Mucosa of rectum (tissue), 2 donors: ENCODE data around the gene PLXNA4.

Source experiments
- H3K27ac ChIP-seq, 2 donors: one replicate each; pipeline ENCODE4 v1.7.0; 2013; ENCODE audit warnings: inconsistent platforms in 2 of 2, low read depth in 2 of 2, low read length in 2 of 2
- H3K27me3 ChIP-seq, 2 donors: one replicate each; pipeline ENCODE4 v1.7.0; 2013; ENCODE audit warnings: low read length in 2 of 2; ENCODE audit not compliant: control insufficient read depth in 2 of 2, insufficient read depth in 2 of 2
- H3K36me3 ChIP-seq, 2 donors: one replicate each; pipeline ENCODE4 v1.7.0; 2013; ENCODE audit warnings: low read length in 2 of 2; ENCODE audit not compliant: control insufficient read depth in 2 of 2, insufficient read depth in 2 of 2
- H3K4me1 ChIP-seq, 2 donors: one replicate each; pipeline ENCODE4 v1.7.0; 2013; ENCODE audit warnings: low read length in 2 of 2, mild to moderate bottlenecking in 1 of 2; ENCODE audit not compliant: control insufficient read depth in 2 of 2, insufficient read depth in 2 of 2
- H3K4me3 ChIP-seq, 2 donors: one replicate each; pipeline ENCODE4 v1.7.0; 2013; ENCODE audit warnings: low read length in 2 of 2
- H3K9ac ChIP-seq, 2 donors: one replicate each; pipeline ENCODE4 v1.7.0; 2013; ENCODE audit warnings: low read length in 2 of 2, low read depth in 1 of 2, mild to moderate bottlenecking in 1 of 2
- H3K9me3 ChIP-seq, 2 donors: one replicate each; pipeline ENCODE4 v1.7.0; 2013; ENCODE audit warnings: low read length in 2 of 2; ENCODE audit not compliant: control insufficient read depth in 2 of 2
- donor health status: healthy.
- donor health status: Normal muscosa, but diverticular disease.

Gene PLXNA4

DNA sequence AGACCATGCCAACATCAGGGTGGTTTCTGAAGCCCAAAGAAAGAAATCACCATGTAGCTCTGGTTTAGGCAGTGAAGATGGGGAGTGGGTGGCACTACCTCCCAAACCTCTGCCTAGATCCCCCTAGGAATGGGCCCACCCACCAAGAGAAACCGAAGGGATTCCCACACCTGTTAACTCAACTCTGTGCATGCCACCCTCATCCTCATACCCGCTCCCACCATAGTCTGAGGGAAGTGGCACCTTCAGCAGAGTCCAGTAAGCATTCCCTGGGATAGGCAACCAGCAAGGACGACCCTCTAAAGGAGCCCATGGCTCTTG is 1.7 kb upstream of the PLXNA4 start:
- Histone ChIP-seq H3K4me1 (peaks cover 0 to 3% of the 10 kb centered on the region in 2 donors), H3K27ac (no peak overlapping the region), H3K9me3 (no peaks in the 10 kb centered on the region), H3K4me3 (no peak overlapping the region), H3K36me3 (no peaks in the 10 kb centered on the region), H3K27me3 (peaks cover 32 to 43% of the 10 kb centered on the region in 2 donors), H3K9ac (no peak overlapping the region)

DNA sequence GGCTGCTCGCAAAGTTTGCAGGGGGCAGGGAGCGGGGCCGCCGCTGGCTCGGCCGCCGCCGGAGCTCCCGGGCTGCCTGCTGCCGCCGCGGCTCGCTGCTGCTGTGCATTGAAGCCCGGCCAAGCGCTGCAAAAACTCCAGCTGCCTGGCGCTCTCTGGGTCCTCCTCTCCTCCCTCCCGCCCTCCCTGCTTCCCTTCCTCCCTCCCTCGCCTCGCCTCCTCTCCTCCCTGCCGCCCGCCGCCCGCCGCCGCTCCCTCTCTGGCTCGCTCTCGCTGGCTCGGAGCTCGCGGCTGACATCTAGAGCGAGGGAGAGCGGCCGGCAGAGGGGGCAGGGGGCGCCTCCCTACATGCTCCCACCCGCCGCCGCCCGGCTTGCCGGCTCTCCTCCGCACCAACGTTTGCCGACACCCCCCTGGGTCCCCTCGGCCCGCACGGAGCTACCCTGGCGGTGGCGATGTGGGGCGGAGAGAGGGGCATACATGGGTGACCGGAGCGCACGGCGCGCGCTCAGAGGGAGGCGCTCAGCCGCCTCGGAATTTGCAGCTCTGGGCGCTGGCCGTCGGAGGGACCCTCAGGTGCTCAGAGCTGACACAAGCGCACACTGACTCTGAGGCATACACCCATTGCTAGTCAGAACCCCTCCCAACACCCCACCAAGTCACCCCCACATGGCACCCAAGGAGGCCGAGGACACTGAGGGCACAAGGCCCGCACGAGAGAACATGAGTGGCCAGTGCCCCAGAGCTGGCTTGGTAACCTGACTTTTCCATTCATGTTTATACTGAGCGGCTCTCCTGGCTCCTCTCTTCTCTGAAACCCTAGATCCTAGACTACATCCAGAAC is 1.2 kb upstream of the PLXNA4 start:
- Histone ChIP-seq H3K27me3 (peaks cover 37 to 49% of the 10 kb centered on the region in 2 donors), H3K9ac (no peak overlapping the region), H3K4me1 (peaks cover 0 to 3% of the 10 kb centered on the region in 2 donors), H3K4me3 (no peak overlapping the region), H3K27ac (no peak overlapping the region), H3K36me3 (no peaks in the 10 kb centered on the region), H3K9me3 (no peaks in the 10 kb centered on the region)

DNA sequence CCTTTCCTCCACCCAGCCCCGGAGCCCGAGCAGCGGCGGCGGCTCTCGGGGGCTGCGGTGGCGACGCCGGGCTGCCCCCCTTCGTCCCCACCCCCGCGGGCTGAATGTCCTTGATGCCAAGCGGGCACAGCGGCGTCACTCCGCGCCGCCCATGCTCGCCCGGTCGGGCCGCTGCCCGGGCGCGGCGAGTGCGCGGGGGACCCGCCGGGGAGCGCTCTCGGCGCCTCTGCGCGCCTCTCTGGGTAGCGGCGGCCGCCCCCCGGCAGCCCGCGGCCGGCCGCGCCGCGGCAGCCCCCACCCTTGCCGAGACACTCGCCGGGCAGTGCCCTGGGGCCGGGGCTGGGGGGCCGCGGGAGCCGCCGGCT is 433 bp upstream of the PLXNA4 start:
- Histone ChIP-seq H3K9ac (peak overlapping the region in 1 of 2 donors; percentile 22), H3K4me1 (peaks cover 0 to 3% of the 10 kb centered on the region in 2 donors), H3K27ac (no peak overlapping the region), H3K9me3 (no peaks in the 10 kb centered on the region), H3K4me3 (peak overlapping the region; percentile 44 to 57), H3K36me3 (no peaks in the 10 kb centered on the region), H3K27me3 (peaks cover 41 to 50% of the 10 kb centered on the region in 2 donors)

DNA sequence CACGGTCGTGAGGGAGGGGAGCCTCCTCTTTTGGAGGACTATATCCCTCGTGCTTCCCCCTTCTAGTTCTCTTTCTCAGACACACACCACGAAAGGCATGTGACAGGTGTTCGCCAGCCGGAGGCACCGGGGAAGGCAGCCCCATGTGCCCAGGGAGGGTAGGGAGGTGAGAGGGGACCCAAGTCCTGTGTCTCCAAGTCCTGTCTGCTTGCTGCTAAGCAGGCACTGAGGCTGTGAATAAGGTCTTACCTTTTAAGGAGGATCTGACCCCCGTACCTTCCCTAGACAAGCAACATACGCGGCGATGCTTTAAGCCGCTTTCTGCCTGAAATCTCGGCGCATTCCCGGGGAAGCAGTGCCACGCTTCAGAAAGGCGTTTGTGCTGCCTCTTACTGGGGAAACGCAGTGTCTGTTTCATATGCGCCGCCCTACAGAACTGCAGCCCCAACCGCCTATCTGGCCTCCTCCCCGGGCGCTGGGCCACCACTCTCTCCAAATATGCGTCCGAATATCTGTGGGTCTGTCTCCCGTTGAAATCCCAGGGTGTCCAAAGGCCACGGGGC is 770 bp downstream of the PLXNA4 start:
- peaks cover 41 to 54% of the 10 kb centered on the region in 2 donors for H3K27me3 ChIP-seq
- peaks cover 0 to 3% of the 10 kb centered on the region in 2 donors for H3K4me1 ChIP-seq
- H3K9ac ChIP-seq = no peak overlapping the region

DNA sequence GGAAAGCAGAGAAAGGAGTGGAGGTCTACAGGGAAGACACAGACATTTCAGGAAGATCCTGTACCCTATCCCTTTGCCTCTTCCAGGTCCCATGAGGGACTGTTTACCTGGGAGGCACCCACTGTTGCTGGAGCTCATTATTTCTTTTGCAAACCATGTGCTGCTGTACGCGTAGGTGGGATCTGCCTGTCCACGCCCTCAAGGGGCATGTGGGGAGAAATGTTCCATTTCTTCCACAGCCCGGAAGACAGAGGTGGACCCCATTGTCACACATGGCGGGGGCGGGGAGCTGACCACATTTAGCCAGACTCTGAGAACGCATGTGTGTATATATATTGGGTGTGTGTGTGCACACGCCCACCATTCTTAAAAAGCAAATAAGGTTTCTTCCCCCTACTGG is 2.0 kb downstream of the PLXNA4 start:
- Histone ChIP-seq H3K9ac (no peak overlapping the region), H3K27ac (no peak overlapping the region), H3K9me3 (no peaks in the 10 kb centered on the region), H3K27me3 (peaks cover 41 to 56% of the 10 kb centered on the region in 2 donors), H3K36me3 (no peaks in the 10 kb centered on the region), H3K4me3 (no peak overlapping the region), H3K4me1 (peaks cover 0 to 3% of the 10 kb centered on the region in 2 donors)

More for the DNA sequence above, 770 bp downstream of the PLXNA4 start:
- no peaks in the 10 kb centered on the region for H3K36me3 ChIP-seq
- no peak overlapping the region for H3K27ac ChIP-seq
- H3K9me3 ChIP-seq = no peaks in the 10 kb centered on the region
- peak overlapping the region; percentile 35 to 44 for H3K4me3 ChIP-seq

DNA sequence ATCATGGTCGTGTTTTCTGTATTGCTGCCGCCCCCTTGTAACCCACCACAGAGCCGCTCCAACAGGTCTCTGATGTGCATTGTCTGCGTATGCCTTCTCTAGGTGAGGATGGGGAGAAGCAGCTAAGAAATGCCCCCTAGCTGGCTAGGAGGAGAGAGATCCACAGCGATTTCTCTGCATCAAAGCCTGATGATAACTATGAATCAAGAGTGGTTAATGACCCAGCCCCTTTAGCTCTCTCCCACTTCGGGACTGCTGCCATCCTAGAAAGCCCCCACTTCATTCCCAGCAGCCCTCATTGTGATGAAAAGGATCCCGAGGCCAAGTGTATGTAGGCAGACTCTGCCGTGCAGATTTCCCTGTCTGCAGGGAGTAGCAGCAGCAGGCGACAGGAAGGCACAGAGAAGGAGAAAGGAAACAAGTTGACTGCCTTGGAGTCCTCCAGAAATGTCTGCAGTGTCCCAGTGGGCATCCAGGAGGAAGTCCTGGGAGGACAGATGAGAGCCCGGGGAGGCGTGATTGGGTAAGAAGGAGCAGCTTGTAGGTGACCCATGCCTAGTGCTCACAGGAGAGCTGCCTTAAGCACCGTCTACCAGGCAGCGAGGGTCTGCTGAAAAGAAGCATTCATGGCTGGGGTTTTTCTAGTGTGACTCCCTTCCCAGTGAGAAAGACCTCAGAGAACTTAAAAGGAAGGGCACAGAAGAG is 2.9 kb downstream of the PLXNA4 start:
- H3K9ac ChIP-seq = no peak overlapping the region
- peaks cover 38 to 54% of the 10 kb centered on the region in 2 donors for H3K27me3 ChIP-seq
- H3K4me1 ChIP-seq = peaks cover 0 to 3% of the 10 kb centered on the region in 2 donors

DNA sequence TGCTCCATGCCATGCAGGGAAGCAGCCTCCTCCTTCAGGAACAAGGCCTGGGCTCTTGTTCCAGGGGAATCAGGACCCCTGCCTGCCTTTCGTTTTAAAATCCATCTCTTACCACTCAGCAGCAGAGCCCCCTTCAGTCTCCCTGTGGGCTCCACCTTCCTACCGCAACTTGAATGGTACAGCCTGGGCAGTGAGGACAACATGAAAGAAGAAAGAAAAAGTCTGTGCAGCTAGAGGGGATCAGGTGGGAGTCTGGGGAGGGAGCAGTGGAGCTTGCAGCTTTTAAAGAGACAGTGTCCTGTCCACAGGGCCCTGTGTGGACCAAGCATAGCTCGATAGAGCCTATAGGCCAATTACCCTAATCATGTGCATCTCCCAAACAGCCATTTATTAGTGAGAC is 3.7 kb downstream of the PLXNA4 start:
- Histone ChIP-seq H3K27me3 (peaks cover 36 to 49% of the 10 kb centered on the region in 2 donors), H3K4me3 (no peak overlapping the region), H3K36me3 (no peaks in the 10 kb centered on the region), H3K4me1 (peaks cover 0 to 3% of the 10 kb centered on the region in 2 donors), H3K27ac (no peak overlapping the region), H3K9me3 (no peaks in the 10 kb centered on the region), H3K9ac (no peak overlapping the region)

More for the DNA sequence above, 2.9 kb downstream of the PLXNA4 start:
- Histone ChIP-seq H3K9me3 (no peaks in the 10 kb centered on the region), H3K4me3 (no peak overlapping the region), H3K36me3 (no peaks in the 10 kb centered on the region), H3K27ac (no peak overlapping the region)

DNA sequence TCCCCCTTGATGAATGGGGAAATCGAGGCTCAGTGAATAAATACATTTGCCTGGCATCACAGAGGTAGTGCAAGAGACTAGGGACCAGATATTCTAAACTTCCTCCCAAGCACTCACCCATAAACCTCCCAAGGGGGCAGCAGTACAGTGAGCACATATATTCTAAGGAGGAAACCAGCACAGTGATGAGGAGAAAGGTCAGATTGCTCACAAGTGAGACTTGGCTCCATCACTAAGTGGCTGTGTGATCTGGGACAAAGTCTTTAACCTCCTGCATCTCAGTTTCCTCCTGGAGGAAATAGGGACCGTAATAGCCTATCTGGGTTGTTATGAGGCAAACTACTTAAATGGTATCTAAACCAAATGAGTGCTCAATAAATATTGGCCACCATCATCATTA is 4.3 kb downstream of the PLXNA4 start:
- H3K9me3 ChIP-seq = no peaks in the 10 kb centered on the region
- no peak overlapping the region for H3K9ac ChIP-seq
- H3K4me3 ChIP-seq = no peak overlapping the region
- H3K36me3 ChIP-seq = no peaks in the 10 kb centered on the region
- peaks cover 36 to 47% of the 10 kb centered on the region in 2 donors for H3K27me3 ChIP-seq
- H3K27ac ChIP-seq = no peak overlapping the region
- H3K4me1 ChIP-seq = peaks cover 0 to 3% of the 10 kb centered on the region in 2 donors

DNA sequence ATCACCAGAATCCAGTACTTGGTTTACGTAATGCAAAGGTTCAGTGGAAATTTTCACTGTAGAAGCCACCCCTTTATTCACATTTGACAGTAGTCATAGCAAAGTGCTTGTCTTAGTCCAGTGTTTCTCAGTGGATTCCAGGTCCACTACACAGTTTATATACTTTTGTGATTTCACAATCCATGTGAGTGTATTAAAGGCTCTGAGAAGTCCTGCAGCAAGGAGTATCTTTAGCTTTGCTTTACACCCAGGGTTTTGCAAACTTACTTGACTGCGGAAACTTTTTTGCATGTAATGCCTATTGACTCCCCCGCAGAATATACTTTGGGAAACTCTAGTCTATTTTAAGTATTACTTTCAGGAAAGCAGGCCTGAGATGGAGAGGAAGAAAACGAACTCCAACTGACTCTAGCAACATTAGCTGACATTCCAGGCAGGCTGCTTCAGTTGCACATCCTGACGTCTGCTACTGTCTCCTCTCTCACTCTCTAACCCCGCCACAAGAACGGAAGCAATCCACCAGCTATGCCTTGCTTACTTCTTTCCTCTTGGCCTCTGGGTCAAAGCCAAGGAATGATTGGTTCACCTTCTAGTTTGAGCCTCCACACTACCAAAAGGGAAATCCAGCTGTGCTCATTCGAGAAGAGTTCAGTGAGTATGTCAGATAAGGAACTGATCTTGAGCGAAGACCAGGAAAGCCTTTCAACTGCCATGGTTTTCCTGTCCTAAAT is 6.2 kb downstream of the PLXNA4 start:
- H3K36me3 ChIP-seq = no peaks in the 10 kb centered on the region
- no peaks in the 10 kb centered on the region for H3K9me3 ChIP-seq
- peaks cover 25 to 36% of the 10 kb centered on the region in 2 donors for H3K27me3 ChIP-seq
- no peak overlapping the region for H3K27ac ChIP-seq
- H3K9ac ChIP-seq = no peak overlapping the region
- H3K4me1 ChIP-seq = no peaks in the 10 kb centered on the region
- no peak overlapping the region for H3K4me3 ChIP-seq
